ENCODE results near the gene CRADD. TPM values are rescaled to one million over a fixed set of nuclear protein-coding genes. Genes with fewer than 3 reads are reported as not detected.

CRADD gene
- total RNA-seq, 2 donors from 2014 or later: 11.9 to 12.2 TPM

DNA sequence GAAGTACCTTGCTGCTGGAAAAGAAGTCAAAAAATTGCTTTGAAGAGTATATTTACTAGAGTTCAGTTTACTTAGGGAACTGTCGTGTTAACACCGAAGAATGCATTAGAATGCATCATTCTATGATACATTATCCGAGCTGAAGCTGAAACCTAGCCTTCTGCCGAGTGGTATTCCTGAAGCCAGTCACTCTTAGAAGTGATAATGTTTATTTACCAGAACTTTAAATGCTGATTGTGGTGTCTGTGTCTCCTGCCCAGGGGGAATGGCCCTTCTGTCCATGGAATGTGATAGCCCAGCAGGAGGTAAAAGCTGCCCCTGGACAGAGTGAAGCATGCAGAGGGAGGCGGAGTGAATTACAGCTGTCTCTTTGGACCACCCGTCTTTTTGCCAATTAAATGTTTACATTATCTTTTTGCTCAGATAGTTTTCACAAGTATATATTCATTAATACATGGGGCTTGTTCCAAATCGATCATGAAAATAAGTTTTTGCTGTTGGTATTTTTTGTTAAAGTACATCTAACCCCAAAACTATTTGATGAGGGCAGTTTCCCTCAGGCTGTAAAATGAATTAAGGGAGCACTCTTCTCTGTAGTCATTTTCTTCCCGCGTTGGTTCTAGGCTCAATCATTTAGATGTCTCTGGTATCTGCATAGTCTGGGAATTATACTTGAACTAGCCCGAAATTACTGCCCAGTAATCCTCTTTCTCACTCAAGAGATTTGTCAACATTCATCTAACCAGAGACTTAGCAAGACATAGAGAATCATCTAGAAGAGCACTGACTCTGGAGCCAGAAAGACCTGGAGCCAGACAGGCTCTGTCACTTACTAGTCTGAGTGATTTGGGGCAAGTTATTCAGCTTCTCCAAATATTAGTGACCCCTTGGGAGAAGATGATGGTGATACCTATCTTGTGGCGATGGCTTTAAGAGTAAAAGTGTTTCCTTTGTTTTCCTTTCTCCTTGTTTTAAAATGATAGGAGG lies 147.6 kb downstream of the CRADD start:
- Mint-ChIP-seq H3K27ac (no peak overlapping the region), H3K4me1 (ENCODE audit: low read depth in 2 of 2) (peaks cover 4 to 5% of the 10 kb centered on the region in 2 donors), H3K9me3 (no peaks in the 10 kb centered on the region), H3K27me3 (no peaks in the 10 kb centered on the region), H3K4me3 (no peak overlapping the region), H3K36me3 (no peaks in the 10 kb centered on the region)
- no peak for DNase-seq (ENCODE audit: low spot score)
- ATAC-seq: no peak

- Mint-ChIP-seq H3K27me3 (no peaks in the 10 kb centered on the region), H3K27ac (no peak overlapping the region), H3K9me3 (no peaks in the 10 kb centered on the region), H3K4me3 (no peak overlapping the region), H3K4me1 (ENCODE audit: low read depth in 2 of 2) (peaks cover 4 to 5% of the 10 kb centered on the region in 2 donors), H3K36me3 (no peaks in the 10 kb centered on the region)
- ATAC-seq (no peak), DNase-seq (ENCODE audit: low spot score) (no peak)
These were observed 148.3 kb downstream of the CRADD start for GRCh38 chr12:93825501-93825888.

DNA sequence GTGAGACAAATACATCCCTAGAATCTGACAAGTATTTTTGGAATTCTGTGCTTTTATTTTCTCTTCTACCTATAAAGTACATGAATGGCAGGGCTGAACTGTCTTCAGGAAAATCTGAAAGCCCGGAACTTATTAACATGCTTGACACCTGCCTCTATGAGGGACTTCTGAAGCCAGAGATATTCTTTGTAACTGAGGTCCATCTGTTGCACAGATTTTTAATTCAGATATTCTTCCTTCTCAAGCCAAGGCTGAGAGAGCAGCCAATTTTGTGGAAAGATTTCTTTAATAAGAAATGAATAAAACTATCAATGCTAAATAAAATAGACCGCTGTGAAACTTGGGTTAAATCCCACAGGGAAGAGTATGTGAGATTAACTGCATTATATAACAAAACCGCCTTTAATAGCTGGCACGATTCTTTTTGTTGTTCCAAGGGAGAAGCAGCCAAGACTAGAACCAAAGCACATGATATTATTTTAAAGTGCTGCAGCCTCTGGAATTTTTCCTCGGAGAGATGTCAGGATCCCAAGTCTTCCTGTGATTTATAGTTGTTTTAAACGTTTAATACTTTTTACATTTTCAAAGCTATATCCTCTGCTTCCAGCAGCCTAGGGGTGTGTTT lies 148.9 kb downstream of the CRADD start:
- Mint-ChIP-seq H3K27me3 (no peaks in the 10 kb centered on the region), H3K9me3 (no peaks in the 10 kb centered on the region), H3K4me3 (no peak overlapping the region), H3K36me3 (no peaks in the 10 kb centered on the region), H3K4me1 (ENCODE audit: low read depth in 2 of 2) (peaks cover 4 to 5% of the 10 kb centered on the region in 2 donors), H3K27ac (no peak overlapping the region)
- DNase-seq (ENCODE audit: low spot score) (no peak), ATAC-seq (no peak)

- no peak overlapping the region for H3K4me3 Mint-ChIP-seq
- ATAC-seq: no peak
- DNase-seq (ENCODE audit: low spot score): no peak
- no peaks in the 10 kb centered on the region for H3K9me3 Mint-ChIP-seq
- peaks cover 0 to 4% of the 10 kb centered on the region in 2 donors for H3K4me1 Mint-ChIP-seq (ENCODE audit: low read depth in 2 of 2)
- H3K36me3 Mint-ChIP-seq: no peaks in the 10 kb centered on the region
- no peak overlapping the region for H3K27ac Mint-ChIP-seq
- H3K27me3 Mint-ChIP-seq: no peaks in the 10 kb centered on the region
These were observed 150.0 kb downstream of the CRADD start for GRCh38 chr12:93827179-93827578.

DNA sequence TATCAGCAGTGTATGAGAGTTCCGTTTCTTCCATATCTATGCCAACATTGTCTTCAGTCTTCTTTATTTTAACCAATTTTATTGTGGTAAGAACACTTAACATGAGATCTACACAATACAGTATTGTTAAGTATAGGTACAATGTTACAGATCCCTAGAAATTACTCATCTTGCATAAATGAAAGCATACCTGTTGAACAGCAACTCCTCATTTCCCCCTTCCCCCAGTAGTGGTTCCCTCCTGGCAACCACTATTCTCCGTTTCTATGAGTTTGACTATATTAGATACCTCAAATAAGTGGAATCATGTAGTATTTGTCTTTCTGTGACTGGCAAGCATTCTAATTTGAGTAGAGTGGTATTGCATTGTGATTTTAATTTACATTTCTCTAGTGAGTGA lies 150.5 kb downstream of the CRADD start:
- H3K4me3 Mint-ChIP-seq: no peak overlapping the region
- no peaks in the 10 kb centered on the region for H3K9me3 Mint-ChIP-seq
- H3K4me1 Mint-ChIP-seq (ENCODE audit: low read depth in 2 of 2): no peaks in the 10 kb centered on the region
- H3K36me3 Mint-ChIP-seq: no peaks in the 10 kb centered on the region
- H3K27ac Mint-ChIP-seq: no peak overlapping the region
- DNase-seq (ENCODE audit: low spot score) (no peak), ATAC-seq (no peak)
- no peaks in the 10 kb centered on the region for H3K27me3 Mint-ChIP-seq

- H3K27me3 Mint-ChIP-seq: no peaks in the 10 kb centered on the region
- no peaks in the 10 kb centered on the region for H3K9me3 Mint-ChIP-seq
- no peaks in the 10 kb centered on the region for H3K36me3 Mint-ChIP-seq
- H3K27ac Mint-ChIP-seq: no peak overlapping the region
- DNase-seq (ENCODE audit: low spot score) (no peak), ATAC-seq (no peak)
- no peaks in the 10 kb centered on the region for H3K4me1 Mint-ChIP-seq (ENCODE audit: low read depth in 2 of 2)
- no peak overlapping the region for H3K4me3 Mint-ChIP-seq
These were observed 151.8 kb downstream of the CRADD start for GRCh38 chr12:93829016-93829415.

DNA sequence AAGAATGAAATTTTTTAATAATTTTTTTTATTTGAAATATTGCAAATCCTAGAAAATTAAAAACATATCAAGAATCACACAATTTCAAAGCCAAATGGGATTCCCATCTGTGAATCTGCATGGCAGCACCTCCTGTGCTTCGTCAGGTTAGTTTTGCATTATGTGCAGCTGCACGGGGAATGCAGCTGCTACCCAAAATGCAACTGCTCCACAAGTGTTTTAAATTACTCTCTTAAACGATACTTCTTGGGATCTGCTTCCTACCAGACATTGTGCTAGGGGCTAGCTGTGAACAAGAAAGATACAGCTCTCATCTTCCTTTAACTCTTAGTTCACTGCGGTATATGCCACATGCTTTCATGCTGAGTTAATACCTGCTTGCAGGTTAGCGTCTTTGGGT lies 154.2 kb downstream of the CRADD start:
- DNase-seq (ENCODE audit: low spot score): no peak
- ATAC-seq: no peak
- no peaks in the 10 kb centered on the region for H3K9me3 Mint-ChIP-seq
- H3K27ac Mint-ChIP-seq: no peak overlapping the region
- no peaks in the 10 kb centered on the region for H3K36me3 Mint-ChIP-seq
- no peaks in the 10 kb centered on the region for H3K27me3 Mint-ChIP-seq
- H3K4me3 Mint-ChIP-seq: no peak overlapping the region
- H3K4me1 Mint-ChIP-seq (ENCODE audit: low read depth in 2 of 2): peaks cover 0 to 5% of the 10 kb centered on the region in 2 donors

- Mint-ChIP-seq H3K9me3 (no peaks in the 10 kb centered on the region), H3K4me1 (ENCODE audit: low read depth in 2 of 2) (peaks cover 0 to 5% of the 10 kb centered on the region in 2 donors), H3K4me3 (no peak overlapping the region), H3K36me3 (no peaks in the 10 kb centered on the region), H3K27ac (no peak overlapping the region), H3K27me3 (no peaks in the 10 kb centered on the region)
- ATAC-seq: no peak
- no peak for DNase-seq (ENCODE audit: low spot score)
These were observed 155.0 kb downstream of the CRADD start for GRCh38 chr12:93832131-93832530.

DNA sequence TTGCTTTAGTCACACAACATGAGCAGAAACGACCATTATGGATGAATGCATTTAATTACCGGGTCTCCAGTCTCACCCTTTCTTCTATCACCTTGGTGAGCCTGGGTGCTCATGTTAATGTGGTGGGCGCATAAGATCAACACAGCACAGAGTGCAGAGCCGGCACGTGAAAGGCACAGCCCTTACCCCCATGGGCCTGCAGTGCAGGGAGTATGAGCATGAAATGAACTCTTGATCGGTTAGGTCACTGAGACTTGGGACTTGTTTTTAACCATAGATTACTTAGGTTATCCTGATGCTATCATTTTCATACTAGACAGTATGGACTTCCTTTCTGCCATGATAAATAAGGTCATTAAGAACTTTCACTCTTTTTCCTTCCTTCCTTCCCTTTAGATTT lies 156.8 kb downstream of the CRADD start:
- Mint-ChIP-seq H3K36me3 (no peaks in the 10 kb centered on the region), H3K9me3 (no peaks in the 10 kb centered on the region), H3K27me3 (no peaks in the 10 kb centered on the region), H3K4me3 (no peak overlapping the region), H3K4me1 (ENCODE audit: low read depth in 2 of 2) (peaks cover under 1 to 5% of the 10 kb centered on the region in 2 donors), H3K27ac (no peak overlapping the region)
- ATAC-seq (no peak), DNase-seq (ENCODE audit: low spot score) (no peak)

GRCh38 chr12:93836620-93837260 lies 159.6 kb downstream of the CRADD start:
- H3K4me3 Mint-ChIP-seq: no peak overlapping the region

GRCh38 chr12:93838193-93838592 lies 161.0 kb downstream of the CRADD start:
- Mint-ChIP-seq H3K36me3 (no peaks in the 10 kb centered on the region), H3K9me3 (no peaks in the 10 kb centered on the region), H3K27ac (peak overlapping the region in 1 of 2 donors; percentile 1), H3K4me1 (ENCODE audit: low read depth in 2 of 2) (peaks cover 3 to 5% of the 10 kb centered on the region in 2 donors), H3K4me3 (no peak overlapping the region), H3K27me3 (no peaks in the 10 kb centered on the region)
- DNase-seq (ENCODE audit: low spot score): no peak
- ATAC-seq: no peak

More at GRCh38 chr12:93836620-93837260, 159.6 kb downstream of the CRADD start:
- H3K9me3 Mint-ChIP-seq: no peaks in the 10 kb centered on the region
- no peaks in the 10 kb centered on the region for H3K27me3 Mint-ChIP-seq
- H3K36me3 Mint-ChIP-seq: no peaks in the 10 kb centered on the region
- no peak overlapping the region for H3K27ac Mint-ChIP-seq
- no peak for ATAC-seq
- peaks cover 3 to 5% of the 10 kb centered on the region in 2 donors for H3K4me1 Mint-ChIP-seq (ENCODE audit: low read depth in 2 of 2)
- no peak for DNase-seq (ENCODE audit: low spot score)

DNA sequence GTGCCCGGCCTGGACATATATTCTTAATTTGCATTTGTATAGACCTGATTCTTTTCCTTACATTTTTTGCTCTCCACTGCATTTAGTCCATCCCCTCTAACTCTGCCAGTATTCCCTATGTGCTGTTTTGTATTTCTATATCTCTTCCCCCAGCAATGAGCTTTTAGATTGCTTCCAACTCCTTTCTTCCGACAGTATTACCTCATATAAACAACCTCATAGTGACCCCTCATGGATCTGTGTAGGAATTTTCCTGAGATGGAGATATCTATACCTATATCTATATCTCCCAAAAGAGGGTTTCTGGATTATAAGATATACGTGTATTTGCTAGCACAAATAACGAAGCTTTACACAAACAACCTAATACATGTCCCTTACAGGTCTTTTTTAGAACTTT lies 161.9 kb downstream of the CRADD start:
- no peaks in the 10 kb centered on the region for H3K9me3 Mint-ChIP-seq
- H3K4me1 Mint-ChIP-seq (ENCODE audit: low read depth in 2 of 2): peaks cover 3 to 5% of the 10 kb centered on the region in 2 donors
- ATAC-seq (no peak), DNase-seq (ENCODE audit: low spot score) (no peak)
- H3K36me3 Mint-ChIP-seq: no peaks in the 10 kb centered on the region
- H3K27ac Mint-ChIP-seq: peak overlapping the region in 1 of 2 donors; percentile 1
- H3K27me3 Mint-ChIP-seq: no peaks in the 10 kb centered on the region
- H3K4me3 Mint-ChIP-seq: no peak overlapping the region

DNA sequence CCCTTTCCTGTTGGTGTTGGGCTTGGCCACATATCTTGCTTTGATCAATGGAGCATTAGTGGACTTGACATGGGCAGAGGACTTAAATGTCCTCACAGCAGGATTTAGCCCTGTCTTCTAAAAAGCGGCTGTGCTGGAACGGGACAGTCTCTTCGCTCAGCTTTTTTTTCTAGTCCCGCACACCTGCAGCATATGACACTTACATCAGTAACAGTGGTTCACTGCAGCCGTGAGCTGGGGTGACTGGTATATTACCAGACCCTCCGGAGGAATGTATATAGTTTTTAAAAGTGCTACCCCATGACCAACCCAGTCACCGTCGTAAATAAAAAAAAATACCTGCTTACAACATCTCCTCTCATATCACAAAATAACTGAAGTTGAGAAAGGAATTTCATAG lies 164.5 kb downstream of the CRADD start:
- H3K4me3 Mint-ChIP-seq: no peak overlapping the region
- no peak overlapping the region for H3K27ac Mint-ChIP-seq
- peaks cover 8 to 10% of the 10 kb centered on the region in 2 donors for H3K4me1 Mint-ChIP-seq (ENCODE audit: low read depth in 2 of 2)
- no peaks in the 10 kb centered on the region for H3K27me3 Mint-ChIP-seq
- DNase-seq (ENCODE audit: low spot score) (no peak), ATAC-seq (no peak)
- no peaks in the 10 kb centered on the region for H3K36me3 Mint-ChIP-seq
- H3K9me3 Mint-ChIP-seq: no peaks in the 10 kb centered on the region
